GM21737 (cell line): Measurements from ENCODE around the gene CCL17.
"Not testable (repeated sequence)": the region's sequence is repeated elsewhere in the genome, so short reads cannot be mapped to it uniquely, and the experiment has no call there.

Experiments used
- ATAC-seq: cut with Tn5 transposase; IDR thresholded peaks from one replicate; pipeline ENCODE4 v1.9.1; 2021; ENCODE audit warnings: mild to moderate bottlenecking, moderate library complexity; ENCODE audit not compliant: unreplicated experiment

The CCL17 gene

DNA sequence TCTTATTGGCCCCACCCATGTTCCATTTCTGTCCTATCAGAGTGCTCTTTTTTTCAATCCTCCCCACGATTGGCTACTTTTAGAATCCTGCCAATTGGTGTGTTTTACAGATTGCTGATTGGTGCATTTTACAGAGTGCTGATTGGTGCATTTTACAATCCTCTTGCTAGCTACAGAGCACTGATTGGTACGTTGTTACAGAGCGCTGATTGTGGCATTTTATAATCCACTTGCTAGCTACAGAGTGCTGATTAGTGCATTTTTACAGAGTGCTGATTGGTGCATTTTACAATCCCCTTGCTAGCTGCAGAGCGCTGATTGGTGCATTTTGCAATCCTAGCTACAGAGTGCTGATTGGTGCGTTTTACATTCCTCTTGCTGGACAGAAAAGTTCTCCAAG, 9.5 kb upstream of the CCL17 start:
- ATAC-seq, result no peak

DNA sequence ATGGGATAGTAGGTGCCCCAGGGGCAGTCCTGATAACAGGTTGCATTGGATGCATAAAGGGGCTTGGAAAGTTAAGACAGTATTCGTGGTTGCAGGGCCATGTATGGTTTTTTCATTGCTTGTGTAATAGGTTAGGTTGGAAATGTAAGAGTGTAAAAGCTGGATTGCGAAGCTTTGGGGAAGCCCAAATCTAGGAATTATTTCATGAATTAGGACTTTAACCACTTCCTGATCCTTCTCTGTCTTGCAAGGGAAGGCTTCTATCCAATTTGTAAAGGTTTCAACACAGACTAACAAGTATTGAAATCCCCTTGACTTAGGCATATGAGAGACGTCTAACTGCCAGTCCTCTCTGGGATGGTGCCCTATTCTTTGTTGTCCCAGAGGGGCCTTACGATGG, 7.8 kb upstream of the CCL17 start:
- no peak for ATAC-seq

DNA sequence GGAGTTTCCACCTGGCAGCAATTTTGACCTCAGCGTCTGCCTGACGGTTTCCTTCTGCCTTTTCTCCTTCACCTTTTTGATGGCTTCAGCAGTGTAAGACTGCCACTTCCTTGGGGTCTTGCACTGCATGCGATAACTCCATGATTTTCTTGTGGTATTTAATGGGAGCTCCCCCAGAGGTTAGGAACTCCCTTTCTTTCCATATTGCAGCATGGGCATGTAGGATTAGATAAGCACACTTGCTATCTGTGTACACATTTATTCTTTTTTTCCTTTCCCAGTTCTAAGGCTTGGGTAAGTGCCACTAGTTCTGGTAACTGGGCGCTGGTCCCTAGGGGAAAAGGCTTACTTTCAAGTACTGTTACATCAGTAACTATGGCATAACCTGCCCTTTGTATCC, 7.1 kb upstream of the CCL17 start:
- ATAC-seq, result not testable (repeated sequence)

DNA sequence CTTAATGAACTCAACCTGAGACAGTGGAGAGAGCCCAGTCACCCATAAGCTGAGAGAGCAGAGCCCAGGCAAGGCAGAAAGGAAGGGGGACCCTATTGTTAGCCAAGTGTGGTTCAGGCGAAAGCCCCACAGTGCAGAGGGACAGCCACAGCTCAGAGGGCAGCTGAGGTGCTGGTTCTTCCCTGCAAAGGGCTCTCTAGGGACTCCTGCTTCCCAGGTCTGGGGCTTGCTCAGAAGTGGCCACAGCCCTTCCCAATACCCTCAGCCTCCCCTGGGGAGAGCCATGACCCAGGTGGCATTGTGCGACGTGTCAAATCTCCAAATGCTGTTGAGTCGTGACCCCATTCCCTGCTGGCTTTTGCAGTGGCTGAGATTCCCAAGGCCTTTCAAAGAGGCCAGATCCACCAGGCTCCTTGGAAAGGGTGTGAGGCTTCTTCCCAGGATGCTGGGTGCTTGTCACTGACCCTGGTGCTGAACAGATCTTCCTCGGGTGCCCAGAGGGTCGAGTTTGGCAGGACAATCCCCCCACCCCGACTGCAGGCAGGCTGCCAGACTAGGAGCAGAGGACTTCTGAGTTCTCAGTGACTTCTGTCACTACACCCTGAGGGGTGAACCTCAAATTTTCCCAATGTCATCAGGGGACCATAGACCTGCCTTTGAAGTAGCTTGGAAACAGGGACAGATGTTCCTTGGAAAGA, 2.5 kb upstream of the CCL17 start:
- no peak for ATAC-seq

DNA sequence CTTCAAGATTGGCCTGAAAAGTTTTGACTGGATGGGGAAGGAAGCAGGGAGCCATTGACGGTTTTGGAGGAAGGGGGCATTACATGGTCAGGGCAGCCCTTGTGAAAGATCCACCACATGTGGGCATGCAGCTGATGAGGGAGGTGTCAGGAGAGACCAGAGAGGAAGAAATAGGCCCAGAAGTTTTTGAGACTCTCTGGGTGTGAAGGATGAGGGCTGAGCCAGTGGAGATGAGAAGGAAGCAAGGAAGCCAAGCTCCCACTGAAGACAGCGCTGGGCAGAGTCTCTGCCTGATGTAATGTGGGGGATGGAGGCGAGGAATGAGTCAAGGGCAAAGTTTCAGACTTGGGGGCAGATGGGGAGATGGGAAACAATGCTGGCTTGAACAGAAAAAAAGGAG, 530 bp downstream of the CCL17 start:
- ATAC-seq, result no peak

DNA sequence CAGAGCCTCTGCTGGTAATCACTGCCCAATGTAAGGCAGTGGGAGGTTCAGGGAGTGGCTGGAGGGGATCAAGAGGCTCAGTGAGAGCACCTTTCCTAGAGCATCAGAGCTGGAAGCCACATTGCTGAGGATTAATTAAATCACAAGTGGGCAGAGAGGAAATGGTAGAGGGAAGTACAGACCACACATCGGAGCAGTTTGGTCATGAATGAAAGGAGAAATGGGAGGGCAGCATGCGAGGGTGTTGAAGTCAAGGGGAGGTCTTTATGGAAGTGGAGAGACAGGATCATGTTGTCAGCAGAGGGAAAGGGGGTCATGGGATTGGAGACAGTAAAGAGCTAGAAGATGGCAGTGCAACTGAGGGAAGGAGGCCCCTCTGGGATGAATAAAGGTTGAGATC, 2.3 kb downstream of the CCL17 start:
- no peak for ATAC-seq

DNA sequence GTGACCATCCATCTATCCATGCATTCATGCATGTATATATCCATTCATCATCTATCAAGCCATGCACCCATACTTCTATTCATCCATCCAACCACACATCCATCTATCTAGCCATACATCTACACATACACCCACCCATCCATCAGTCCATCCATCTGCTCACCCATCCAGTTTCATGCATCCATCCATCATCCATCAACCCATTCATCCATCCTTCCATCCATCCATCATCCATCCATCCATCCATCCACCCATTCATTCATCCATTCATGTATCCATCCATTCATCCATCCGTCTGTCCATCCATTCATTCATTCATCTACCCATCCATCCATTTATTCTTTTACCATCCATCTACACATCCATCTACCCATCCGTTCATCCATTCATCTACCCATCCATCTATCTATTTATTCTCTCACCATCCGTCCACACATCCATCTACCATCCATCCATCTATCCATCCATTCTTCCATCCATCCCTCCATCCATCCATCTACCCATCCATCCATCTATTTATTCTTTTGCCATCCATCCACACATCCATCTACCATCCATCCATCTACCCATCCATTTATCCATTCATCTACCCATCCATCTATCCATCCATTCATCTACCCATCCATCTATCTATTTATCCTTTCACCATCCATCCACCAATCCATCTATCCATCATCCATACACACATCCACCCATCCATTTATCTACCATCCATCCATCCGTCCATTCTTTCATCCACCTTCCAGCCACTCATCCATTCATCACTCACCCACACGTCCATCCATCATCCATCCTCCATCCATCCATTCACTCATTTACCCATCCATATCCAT, 3.2 kb downstream of the CCL17 start:
- no peak for ATAC-seq

DNA sequence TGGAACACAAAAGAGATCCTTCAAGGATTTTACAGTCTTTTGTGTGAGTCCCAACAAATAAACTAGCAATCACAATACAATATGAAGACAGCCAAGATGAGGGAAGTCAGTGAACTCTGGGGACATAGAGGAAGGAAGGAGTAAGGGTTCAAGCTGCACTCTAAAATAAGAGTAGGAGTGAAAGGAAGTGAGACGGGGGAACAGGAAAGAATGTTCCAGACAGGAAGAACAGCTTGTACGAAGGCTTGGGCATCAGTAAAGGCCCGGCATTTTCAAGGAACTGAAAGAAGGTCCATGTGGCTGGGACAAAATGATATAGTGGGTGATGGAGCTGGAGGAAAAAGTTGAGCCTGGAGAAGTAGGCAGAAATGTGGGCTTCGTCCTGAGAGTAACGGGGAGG, 4.5 kb downstream of the CCL17 start:
- ATAC-seq, result no peak

DNA sequence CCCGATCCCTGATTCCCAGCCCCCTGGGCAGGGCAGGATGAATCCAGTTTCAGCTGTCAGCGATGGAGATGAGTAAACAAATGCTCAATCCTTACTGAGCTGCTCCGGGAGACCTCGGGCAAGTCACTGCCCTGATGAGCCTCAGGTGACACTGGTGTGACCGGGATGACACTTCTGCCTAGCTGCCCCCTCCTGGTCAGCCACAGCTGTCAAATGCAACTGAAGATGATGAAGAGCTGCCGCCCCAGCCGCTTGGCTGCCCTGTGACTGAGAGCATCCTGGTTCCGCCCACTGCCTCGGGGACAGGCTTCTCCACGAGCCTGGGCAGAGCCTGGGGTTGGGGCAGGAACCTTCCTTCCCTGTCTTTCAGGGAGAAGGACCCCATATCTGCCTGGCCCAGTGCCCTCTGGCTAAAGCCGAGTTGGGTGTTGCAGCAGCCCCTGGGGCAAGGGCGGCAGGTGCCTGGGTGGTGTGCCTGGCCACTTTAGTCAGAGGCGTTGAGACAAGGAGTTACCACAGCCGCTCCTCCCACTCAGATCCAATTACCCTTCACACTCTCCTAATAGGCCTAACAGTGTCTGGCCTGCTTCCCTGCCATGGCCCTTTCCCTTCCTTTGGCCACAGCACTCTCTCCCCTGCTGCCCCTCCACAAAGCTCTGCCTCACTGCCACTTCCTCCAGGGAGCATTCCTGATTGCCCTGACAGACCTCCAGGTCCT, 5.5 kb downstream of the CCL17 start:
- no peak for ATAC-seq

DNA sequence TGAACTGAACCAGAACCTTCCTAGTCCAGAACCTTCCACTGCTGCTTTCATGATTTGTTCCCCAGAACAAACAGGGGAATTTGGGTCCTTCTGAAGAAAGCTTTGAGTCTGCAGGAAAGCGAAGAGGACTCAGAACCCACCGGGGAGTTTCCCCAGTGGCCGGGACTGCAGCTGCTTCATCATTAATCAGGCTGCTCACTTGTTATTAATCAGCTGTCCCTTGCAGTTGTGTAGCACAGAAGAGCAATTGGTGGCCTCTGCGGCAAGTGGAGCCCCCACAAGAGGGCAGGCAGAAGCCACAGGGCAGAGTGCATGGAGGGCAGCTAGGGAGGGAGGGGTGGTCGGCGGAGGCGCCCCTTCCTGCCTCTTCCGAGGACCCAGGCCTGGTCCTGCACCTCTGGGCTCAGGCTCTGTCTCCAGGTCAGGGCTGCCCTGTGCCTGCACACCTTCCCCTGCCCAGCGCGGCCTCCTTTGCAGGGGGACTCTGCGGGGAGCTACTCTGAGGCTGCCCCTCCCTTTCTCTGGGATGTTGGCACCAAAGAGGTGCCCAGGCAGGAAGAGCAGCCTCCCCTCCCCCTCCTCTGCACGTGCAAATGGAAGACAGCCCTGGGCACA, 6.9 kb downstream of the CCL17 start:
- ATAC-seq, result no peak

DNA sequence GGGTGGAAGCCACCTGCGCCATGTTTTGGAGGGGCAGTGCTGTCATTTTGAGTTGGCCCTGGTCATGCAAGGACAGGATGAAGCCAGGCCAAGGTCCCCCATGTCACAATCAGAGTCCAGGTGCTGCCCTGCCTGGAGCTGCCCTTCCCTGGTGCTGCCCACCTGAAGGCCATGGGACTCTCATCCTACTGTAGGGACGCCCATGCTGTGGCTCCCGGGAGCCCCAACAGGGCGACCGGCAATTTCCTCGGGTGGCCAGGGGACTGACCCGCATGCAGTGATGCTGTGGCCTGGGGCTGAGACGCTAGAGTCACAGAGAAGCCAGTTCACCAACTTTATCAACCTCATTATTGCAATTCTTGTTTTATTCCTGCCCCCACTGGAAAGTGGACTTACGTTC, 8.0 kb downstream of the CCL17 start:
- ATAC-seq, result no peak

DNA sequence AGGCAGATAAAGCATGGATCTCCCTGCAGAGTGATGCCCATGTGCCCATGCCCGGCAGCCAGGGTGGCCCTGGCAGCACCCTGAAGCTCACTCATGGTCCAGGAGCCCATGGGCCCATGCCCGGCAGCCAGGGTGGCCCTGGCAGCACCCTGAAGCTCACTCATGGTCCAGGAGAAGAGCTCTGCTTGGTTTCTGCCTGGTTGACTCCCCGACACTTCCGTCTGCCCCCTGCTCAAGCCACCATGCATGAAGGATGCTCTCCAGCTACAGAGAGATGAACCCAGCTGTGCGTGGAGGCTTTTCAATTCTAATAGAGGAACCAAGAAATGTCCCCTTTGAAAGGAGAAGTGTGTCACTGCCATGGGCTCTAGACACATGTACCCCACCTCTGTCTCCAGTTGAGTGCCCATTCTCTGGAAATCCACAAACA, 8.7 kb downstream of the CCL17 start:
- ATAC-seq, result peak; percentile 74

DNA sequence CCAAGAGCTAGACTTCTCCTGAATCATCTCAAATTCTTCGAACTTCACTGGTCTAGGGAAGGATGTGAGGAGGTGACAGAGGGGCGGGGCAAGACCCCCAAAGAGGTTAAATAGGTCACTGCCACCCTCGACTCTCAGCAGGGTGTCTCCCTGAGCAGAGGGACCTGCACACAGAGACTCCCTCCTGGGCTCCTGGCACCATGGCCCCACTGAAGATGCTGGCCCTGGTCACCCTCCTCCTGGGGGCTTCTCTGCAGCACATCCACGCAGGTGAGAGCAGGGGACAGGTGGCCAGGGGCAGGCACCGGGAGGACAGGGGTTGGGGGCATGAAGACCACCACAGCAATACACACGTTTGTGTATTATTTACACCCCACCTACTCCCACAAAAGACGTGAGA, 9.2 kb downstream of the CCL17 start:
- no peak for ATAC-seq

DNA sequence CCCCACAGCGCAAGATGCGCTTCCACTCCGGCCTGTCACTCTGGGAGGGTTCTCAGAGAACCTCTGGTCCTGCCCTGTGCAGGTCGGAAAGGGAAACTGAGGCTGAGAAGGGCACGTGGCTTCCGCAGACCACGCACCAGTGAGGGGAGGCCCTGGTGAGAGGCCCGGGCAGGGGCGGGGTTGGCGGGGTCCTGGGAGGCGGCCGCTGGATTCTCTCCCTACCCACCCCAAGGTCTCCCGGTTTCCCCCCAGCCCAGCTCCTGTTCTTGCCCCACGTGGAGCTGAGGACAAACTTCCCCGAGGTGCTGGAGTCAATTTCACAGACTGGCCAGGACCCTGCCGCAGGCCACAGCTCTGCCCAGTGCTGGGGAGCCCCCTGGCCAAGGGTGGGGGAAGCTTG, 11.5 kb downstream of the CCL17 start:
- no peak for ATAC-seq

DNA sequence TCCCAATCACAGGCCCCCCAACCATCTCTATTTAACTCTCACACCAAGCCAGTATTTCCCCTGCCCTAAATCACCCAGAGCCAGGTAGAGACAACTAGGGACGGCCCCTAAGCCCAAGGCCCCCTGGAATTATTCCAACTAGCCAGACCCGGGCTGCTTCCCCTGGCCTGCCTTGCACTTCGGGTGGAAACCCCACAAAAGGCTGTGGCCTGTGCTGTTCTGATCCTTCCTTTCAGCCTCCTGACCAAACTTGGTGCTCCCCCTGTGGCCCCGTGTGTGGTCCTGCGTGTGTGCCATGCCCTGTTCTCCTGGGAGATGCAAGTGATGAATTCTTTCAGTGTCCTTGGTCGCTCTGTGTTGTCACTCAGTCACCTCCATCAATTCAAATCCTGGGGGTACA, 14.9 kb downstream of the CCL17 start:
- no peak for ATAC-seq

DNA sequence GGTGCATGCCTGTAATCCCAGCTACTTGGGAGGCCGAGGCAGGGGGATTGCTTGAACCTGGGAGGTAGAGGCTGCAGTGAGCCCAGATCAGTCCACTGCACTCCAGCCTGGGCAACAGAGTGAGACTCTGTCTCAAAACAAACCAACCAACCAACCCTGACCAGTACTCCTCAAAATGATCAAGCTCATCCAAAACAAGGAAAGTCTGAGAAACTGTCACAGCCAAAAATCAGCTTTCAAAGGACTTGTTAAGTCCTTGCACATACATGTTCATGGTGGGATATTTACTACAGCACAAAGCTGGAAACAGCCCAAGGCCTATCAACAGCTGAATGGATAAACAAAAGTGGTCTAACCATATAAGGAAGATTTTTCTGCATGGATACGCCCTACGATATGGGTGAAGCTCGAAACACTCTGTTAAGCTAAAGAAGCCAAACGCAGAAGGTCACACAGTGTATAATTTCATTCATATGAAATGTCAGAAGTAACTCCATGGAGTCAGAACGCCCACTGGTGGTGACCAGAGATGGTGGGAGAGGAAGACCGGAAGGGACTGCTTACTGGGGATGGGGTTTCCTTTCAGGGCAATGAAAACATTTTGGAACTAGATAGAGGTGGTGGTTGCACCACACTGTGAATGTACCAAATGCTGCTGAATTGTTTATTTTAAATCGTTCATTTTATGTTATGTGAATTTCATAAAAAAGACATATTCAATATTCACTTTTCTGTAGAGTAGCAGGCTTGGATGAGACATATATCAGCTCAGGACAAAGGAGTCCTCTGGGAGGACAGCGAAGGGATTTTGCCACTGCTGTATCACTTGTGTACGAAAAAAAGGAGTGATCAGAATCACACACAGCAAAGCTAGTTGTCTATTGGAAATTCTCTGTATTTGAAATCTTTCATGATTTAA, 17.7 kb downstream of the CCL17 start:
- ATAC-seq, result no peak

DNA sequence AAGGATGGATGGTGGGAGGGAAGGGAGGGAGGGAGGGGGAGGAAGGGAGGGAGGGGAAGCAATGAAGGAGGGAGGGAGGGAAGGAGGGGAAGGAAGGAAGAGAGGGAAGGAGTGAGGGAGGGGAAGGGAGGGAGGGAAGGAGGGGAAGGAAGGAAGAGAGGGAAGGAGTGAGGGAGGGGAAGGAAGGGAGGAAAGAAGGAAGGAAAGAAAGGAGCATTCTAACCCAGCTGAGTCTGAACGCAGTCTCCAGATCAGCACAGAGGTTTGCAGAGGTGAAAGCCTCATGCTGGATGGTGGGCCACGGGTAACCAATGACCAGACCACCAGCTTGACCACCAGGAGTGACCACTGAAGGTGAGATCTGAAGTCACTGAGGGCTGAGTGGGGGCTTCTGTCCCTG, 18.6 kb downstream of the CCL17 start:
- ATAC-seq, result no peak

DNA sequence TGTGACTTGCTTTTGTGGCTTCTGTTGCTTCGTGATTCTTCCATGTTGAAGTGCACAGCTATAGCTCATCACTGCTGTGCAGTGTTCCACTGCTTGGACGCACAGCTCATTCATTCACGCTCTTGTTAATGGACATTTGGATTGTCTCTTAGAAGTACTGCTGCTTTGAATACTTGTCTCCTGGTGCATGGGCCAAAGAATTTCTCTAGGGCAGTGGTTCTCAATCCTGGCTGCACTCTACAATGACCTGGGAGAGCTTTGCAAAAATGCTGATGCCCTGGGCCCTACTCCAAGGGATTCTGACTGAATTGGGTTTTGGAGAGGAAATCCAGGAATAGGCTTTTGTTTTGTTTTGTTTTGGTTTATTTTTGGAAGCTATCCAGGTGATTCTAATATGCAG, 20.0 kb downstream of the CCL17 start:
- no peak for ATAC-seq

DNA sequence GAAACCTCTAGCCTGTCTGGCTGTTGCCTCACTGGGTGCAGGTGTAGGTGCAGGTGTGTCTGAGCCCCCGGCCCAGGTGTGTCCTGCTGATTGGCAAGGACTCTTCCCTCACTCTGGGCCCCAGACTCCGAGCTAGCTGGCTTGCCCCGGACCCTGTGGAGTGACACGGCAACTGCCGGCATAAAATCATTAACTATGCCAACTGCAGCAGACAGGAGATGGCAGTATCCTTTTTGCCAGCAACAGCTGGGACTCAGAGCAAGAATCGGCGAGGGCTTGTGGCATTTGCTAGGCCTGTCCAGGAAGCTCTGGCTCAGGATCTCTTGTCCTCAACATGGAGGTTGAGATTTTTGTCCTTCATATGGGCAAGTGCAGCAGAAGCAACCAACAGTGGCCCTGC, 21.8 kb downstream of the CCL17 start:
- no peak for ATAC-seq

DNA sequence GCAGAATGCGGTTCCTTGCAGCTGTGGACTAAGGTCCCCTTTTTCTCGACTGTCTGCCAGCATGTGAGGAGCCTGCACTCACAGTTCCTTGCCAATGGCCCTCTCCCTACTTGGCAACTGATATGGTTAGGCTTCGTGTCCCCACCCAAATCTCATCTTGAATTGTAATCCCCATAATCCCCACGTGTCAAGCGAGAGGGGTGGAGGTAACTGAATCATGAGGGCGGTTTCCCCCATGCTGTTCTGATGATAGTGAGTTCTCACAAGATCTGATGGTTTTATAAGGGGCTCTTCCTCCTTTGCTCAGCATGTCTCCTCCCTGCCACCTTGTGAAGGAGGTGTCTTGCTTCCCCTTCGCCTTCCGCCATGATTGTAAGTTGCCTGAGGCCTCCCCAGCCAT, 22.7 kb downstream of the CCL17 start:
- ATAC-seq, result no peak
